GM19467 (cell line): ENCODE data around the gene NCK2.

Source experiments
- ATAC-seq: cut with Tn5 transposase; IDR thresholded peaks from one replicate; pipeline ENCODE4 v1.9.1; 2021; ENCODE audit warnings: mild to moderate bottlenecking, moderate library complexity; ENCODE audit not compliant: unreplicated experiment

Gene NCK2

GRCh38 chr2:105841551-105841950, 96.8 kb downstream of the NCK2 start:
- ATAC-seq = no peak

- ATAC-seq = no peak
Observed at GRCh38 chr2:105842555-105842954, 97.8 kb downstream of the NCK2 start.

GRCh38 chr2:105843476-105844374, 99.0 kb downstream of the NCK2 start:
- ATAC-seq = no peak

- ATAC-seq = no peak
Observed at GRCh38 chr2:105845976-105846375, 101.3 kb downstream of the NCK2 start.

- ATAC-seq = no peak
Observed at GRCh38 chr2:105847056-105847455, 102.3 kb downstream of the NCK2 start.

GRCh38 chr2:105848367-105848766, 103.7 kb downstream of the NCK2 start:
- ATAC-seq = no peak

GRCh38 chr2:105849431-105850179, 104.9 kb downstream of the NCK2 start:
- no peak for ATAC-seq

- no peak for ATAC-seq
Observed at GRCh38 chr2:105852066-105852465, 107.4 kb downstream of the NCK2 start.

- ATAC-seq = no peak
Observed at GRCh38 chr2:105853354-105854088, 108.8 kb downstream of the NCK2 start.

- no peak for ATAC-seq
Observed at GRCh38 chr2:105854972-105855371, 110.3 kb downstream of the NCK2 start.

GRCh38 chr2:105856581-105856980, 111.9 kb downstream of the NCK2 start:
- ATAC-seq = no peak

GRCh38 chr2:105857076-105857740, 112.5 kb downstream of the NCK2 start:
- ATAC-seq = no peak

GRCh38 chr2:105858868-105859693, 114.4 kb downstream of the NCK2 start:
- no peak for ATAC-seq

GRCh38 chr2:105859694-105859951, 114.9 kb downstream of the NCK2 start:
- ATAC-seq = no peak

GRCh38 chr2:105860567-105860966, 115.9 kb downstream of the NCK2 start:
- no peak for ATAC-seq

- ATAC-seq = no peak
Observed at GRCh38 chr2:105861200-105861599, 116.5 kb downstream of the NCK2 start.

- no peak for ATAC-seq
Observed at GRCh38 chr2:105862843-105863242, 118.1 kb downstream of the NCK2 start.

GRCh38 chr2:105864262-105864661, 119.5 kb downstream of the NCK2 start:
- ATAC-seq = no peak

GRCh38 chr2:105865222-105865913, 120.7 kb downstream of the NCK2 start:
- no peak for ATAC-seq
